ENCODE measurements around the gene IGFBP3. TPM values are rescaled to one million over a fixed set of nuclear protein-coding genes. Genes with fewer than 3 reads are reported as not detected.

IGFBP3 gene
- total and polyA plus RNA-seq, 2 of the 13 experiments (the other 11 are each of a cell fraction or from before 2014, with no cell fraction given) = 57.5 TPM; not detected in 1

DNA sequence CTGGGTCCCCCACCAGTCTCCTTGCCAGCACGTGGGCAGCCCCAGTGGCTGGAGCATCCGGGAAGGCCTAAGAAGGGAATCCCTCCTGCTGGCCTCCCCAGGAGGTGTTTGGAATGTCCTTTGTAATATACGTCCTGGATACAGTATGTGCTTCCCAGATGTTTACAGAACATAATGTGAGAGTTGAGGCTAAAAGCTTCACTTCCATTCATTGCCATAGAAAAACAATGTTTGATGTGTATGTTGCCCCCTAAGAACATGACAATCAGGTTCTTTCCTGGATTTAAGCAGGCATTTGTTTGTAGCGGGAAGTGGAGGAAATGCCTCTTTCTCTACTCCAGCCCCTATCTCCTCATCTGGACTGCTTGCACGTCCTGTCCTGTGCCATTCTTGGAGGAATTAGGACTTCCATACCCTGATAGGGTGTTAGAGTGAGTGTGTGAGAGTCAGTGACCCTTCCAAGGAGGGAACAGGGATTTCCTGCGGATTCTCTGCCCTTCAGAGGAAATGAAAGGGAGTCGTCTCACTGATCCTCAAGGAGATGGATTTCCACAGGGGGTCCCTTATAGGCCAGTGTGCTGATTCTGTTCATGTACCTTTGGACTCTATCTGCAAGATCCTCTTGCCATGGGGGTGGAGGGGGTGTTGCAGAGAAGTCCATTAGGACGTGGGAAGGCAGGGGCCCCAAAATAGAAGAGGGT, 31.6 kb downstream of the IGFBP3 start (continued):
- TF ChIP-seq ZNF777 (CRISPR knock-in tag; IDR thresholded peaks at IDR 0.05) = no peak
- no peak; the same call in 1 of the 2 replicates for TF ChIP-seq ZNF224 (CRISPR knock-in tag; IDR thresholded peaks at IDR 0.05)
- no peak for TF ChIP-seq KDM3A (CRISPR knock-in tag; IDR thresholded peaks at IDR 0.05; ENCODE audit: low read depth)
- TF ChIP-seq ZNF20 (CRISPR knock-in tag; IDR thresholded peaks at IDR 0.05) = no peak
- TF ChIP-seq, protein P1, sequence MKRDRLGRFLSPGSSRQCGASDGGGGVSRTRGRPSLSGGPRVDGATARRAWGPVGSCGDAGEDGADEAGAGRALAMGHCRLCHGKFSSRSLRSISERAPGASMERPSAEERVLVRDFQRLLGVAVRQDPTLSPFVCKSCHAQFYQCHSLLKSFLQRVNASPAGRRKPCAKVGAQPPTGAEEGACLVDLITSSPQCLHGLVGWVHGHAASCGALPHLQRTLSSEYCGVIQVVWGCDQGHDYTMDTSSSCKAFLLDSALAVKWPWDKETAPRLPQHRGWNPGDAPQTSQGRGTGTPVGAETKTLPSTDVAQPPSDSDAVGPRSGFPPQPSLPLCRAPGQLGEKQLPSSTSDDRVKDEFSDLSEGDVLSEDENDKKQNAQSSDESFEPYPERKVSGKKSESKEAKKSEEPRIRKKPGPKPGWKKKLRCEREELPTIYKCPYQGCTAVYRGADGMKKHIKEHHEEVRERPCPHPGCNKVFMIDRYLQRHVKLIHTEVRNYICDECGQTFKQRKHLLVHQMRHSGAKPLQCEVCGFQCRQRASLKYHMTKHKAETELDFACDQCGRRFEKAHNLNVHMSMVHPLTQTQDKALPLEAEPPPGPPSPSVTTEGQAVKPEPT (CRISPR knock-in tag; IDR thresholded peaks at IDR 0.05; ENCODE audit: low read depth) = no peak
- TF ChIP-seq ZNF3 (CRISPR knock-in tag; IDR thresholded peaks at IDR 0.05) = no peak
- TF ChIP-seq ZKSCAN1 (IDR thresholded peaks at IDR 0.05; ENCODE audit: low read length) = no peak
- no peak for TF ChIP-seq RAD51 (IDR thresholded peaks at IDR 0.05; ENCODE audit: borderline replicate concordance)
- no peak for TF ChIP-seq HMG20A (CRISPR knock-in tag; IDR thresholded peaks at IDR 0.05; ENCODE audit: borderline replicate concordance)
- TF ChIP-seq, protein P2, sequence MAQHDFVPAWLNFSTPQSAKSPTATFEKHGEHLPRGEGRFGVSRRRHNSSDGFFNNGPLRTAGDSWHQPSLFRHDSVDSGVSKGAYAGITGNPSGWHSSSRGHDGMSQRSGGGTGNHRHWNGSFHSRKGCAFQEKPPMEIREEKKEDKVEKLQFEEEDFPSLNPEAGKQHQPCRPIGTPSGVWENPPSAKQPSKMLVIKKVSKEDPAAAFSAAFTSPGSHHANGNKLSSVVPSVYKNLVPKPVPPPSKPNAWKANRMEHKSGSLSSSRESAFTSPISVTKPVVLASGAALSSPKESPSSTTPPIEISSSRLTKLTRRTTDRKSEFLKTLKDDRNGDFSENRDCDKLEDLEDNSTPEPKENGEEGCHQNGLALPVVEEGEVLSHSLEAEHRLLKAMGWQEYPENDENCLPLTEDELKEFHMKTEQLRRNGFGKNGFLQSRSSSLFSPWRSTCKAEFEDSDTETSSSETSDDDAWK (CRISPR knock-in tag; IDR thresholded peaks at IDR 0.05) = no peak
- peak; percentile 46; the same call in 1 of the 2 replicates for TF ChIP-seq HOXA5 (CRISPR knock-in tag; IDR thresholded peaks at IDR 0.05)
- no peak for TF ChIP-seq CAMTA2 (CRISPR knock-in tag; IDR thresholded peaks at IDR 0.05; ENCODE audit: borderline replicate concordance)
- TF ChIP-seq HNRNPL (IDR thresholded peaks at IDR 0.05; ENCODE audit: low read depth, low read length) = 0 out of 2 replicates have a peak, but pooled peaks have one; percentile 38
- no peak for TF ChIP-seq KLF13 (CRISPR knock-in tag; IDR thresholded peaks at IDR 0.05)
- TF ChIP-seq, protein P3, sequence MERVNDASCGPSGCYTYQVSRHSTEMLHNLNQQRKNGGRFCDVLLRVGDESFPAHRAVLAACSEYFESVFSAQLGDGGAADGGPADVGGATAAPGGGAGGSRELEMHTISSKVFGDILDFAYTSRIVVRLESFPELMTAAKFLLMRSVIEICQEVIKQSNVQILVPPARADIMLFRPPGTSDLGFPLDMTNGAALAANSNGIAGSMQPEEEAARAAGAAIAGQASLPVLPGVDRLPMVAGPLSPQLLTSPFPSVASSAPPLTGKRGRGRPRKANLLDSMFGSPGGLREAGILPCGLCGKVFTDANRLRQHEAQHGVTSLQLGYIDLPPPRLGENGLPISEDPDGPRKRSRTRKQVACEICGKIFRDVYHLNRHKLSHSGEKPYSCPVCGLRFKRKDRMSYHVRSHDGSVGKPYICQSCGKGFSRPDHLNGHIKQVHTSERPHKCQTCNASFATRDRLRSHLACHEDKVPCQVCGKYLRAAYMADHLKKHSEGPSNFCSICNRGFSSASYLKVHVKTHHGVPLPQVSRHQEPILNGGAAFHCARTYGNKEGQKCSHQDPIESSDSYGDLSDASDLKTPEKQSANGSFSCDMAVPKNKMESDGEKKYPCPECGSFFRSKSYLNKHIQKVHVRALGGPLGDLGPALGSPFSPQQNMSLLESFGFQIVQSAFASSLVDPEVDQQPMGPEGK (CRISPR knock-in tag; IDR thresholded peaks at IDR 0.05) = no peak
- TF ChIP-seq ZBTB7A (CRISPR knock-in tag; IDR thresholded peaks at IDR 0.05) = no peak
- TF ChIP-seq, protein P4, sequence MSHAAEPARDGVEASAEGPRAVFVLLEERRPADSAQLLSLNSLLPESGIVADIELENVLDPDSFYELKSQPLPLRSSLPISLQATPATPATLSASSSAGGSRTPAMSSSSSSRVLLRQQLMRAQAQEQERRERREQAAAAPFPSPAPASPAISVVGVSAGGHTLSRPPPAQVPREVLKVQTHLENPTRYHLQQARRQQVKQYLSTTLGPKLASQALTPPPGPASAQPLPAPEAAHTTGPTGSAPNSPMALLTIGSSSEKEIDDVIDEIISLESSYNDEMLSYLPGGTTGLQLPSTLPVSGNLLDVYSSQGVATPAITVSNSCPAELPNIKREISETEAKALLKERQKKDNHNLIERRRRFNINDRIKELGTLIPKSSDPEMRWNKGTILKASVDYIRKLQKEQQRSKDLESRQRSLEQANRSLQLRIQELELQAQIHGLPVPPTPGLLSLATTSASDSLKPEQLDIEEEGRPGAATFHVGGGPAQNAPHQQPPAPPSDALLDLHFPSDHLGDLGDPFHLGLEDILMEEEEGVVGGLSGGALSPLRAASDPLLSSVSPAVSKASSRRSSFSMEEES (CRISPR knock-in tag; IDR thresholded peaks at IDR 0.05) = 0 out of 2 replicates have a peak, but pooled peaks have one; percentile 38
- TF ChIP-seq FOXJ3 (CRISPR knock-in tag; IDR thresholded peaks at IDR 0.05; ENCODE audit: borderline replicate concordance) = 0 out of 2 replicates have a peak, but pooled peaks have one; percentile 4
- TF ChIP-seq SIN3B (IDR thresholded peaks at IDR 0.05; ENCODE audit: low read length) = no peak
- TF ChIP-seq, protein P5, sequence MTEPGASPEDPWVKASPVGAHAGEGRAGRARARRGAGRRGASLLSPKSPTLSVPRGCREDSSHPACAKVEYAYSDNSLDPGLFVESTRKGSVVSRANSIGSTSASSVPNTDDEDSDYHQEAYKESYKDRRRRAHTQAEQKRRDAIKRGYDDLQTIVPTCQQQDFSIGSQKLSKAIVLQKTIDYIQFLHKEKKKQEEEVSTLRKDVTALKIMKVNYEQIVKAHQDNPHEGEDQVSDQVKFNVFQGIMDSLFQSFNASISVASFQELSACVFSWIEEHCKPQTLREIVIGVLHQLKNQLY (CRISPR knock-in tag; IDR thresholded peaks at IDR 0.05) = no peak
- no peak; the same call in 1 of the 2 replicates for TF ChIP-seq SIX1 (CRISPR knock-in tag; IDR thresholded peaks at IDR 0.05; ENCODE audit: borderline replicate concordance)
- TF ChIP-seq, protein P6, sequence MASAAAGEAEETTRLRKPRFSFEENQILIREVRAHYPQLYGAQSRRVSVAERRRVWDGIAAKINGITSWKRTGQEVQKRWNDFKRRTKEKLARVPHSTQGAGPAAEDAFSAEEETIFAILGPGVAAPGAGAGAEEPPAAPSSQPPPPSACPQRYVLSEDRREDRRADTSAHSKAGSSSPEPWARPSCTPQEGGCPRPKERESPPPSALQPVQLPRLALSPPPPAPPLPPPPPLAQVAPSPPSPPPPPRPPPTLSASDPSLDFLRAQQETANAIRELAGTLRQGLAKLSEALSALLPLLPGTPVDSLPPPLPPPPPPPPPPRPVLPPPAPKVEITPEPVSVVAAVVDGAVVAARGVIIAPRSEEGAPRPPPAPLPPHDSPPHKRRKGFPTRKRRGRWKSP (CRISPR knock-in tag; IDR thresholded peaks at IDR 0.05) = no peak
- no peak for TF ChIP-seq ZNF776 (CRISPR knock-in tag; IDR thresholded peaks at IDR 0.05)

Measured in HepG2 (cell line).